Neuronal stem cell (in vitro differentiated cells): ENCODE data around the gene NRG3.

Source experiments
- DNase-seq: peaks from one replicate; pipeline ENCODE4 v3.0.0-alpha.2; 2013; ENCODE audit warnings: low spot score
- H2AFZ ChIP-seq: one replicate; pipeline ENCODE4 v1.6.1; 2013; ENCODE audit warnings: mild to moderate bottlenecking, low read length, inconsistent platforms
- H2AK5ac ChIP-seq: 2 replicates; pipeline ENCODE4 v1.6.1; 2013; ENCODE audit warnings: low read depth, mild to moderate bottlenecking, inconsistent platforms, low read length, moderate library complexity, mixed read lengths
- H2BK120ac ChIP-seq: 2 replicates; pipeline ENCODE4 v1.6.1; 2013; ENCODE audit warnings: low read depth, mild to moderate bottlenecking, inconsistent platforms, low read length, moderate library complexity, mixed read lengths
- H2BK12ac ChIP-seq: one replicate; pipeline ENCODE4 v1.6.1; 2013; ENCODE audit warnings: low read length, inconsistent platforms
- H2BK15ac ChIP-seq: 2 replicates; pipeline ENCODE4 v1.6.1; 2013; ENCODE audit warnings: mild to moderate bottlenecking, low read length, inconsistent platforms, mixed read lengths
- H2BK5ac ChIP-seq: one replicate; pipeline ENCODE4 v1.6.1; 2013; ENCODE audit warnings: inconsistent platforms, mild to moderate bottlenecking, low read length, moderate library complexity
- H3K14ac ChIP-seq: one replicate; pipeline ENCODE4 v1.6.1; 2013; ENCODE audit warnings: low read length, inconsistent platforms
- H3K18ac ChIP-seq: 2 replicates; pipeline ENCODE4 v1.6.1; 2013; ENCODE audit warnings: low read length, inconsistent platforms
- H3K23ac ChIP-seq: 2 replicates; pipeline ENCODE4 v1.6.1; 2013; ENCODE audit warnings: low read depth, mild to moderate bottlenecking, mixed read lengths, low read length, inconsistent platforms; ENCODE audit not compliant: poor library complexity
- H3K27ac ChIP-seq: replicated peaks from 3 replicates; pipeline ENCODE4 v1.5.1; 2013; ENCODE audit warnings: low read length, inconsistent platforms
- H3K27me3 ChIP-seq, 3 experiments: 2 replicates each; pipeline ENCODE4 v1.6.1; 2013; ENCODE audit warnings: low read length in 3 of 3, mild to moderate bottlenecking in 2 of 3, inconsistent platforms in 1 of 3, low read depth in 1 of 3, mixed read lengths in 1 of 3, moderate library complexity in 1 of 3; ENCODE audit not compliant: control insufficient read depth in 3 of 3, insufficient read depth in 3 of 3
- H3K36me3 ChIP-seq, 2 donors: replicated peaks in 1 of 2; 2 replicates each; pipeline ENCODE4 v1.6.1; 2013; ENCODE audit warnings: low read length in 2 of 2; ENCODE audit not compliant: control insufficient read depth in 2 of 2, insufficient read depth in 2 of 2
- H3K4ac ChIP-seq: 2 replicates; pipeline ENCODE4 v1.6.1; 2013; ENCODE audit warnings: inconsistent platforms, mild to moderate bottlenecking, low read length, moderate library complexity
- H3K4me1 ChIP-seq, 2 donors: 1 replicate in 1 of 2; 2 replicates in 1 of 2; pipeline ENCODE4 v1.6.1; 2013; ENCODE audit warnings: low read length in 2 of 2, low read depth in 1 of 2; ENCODE audit not compliant: control insufficient read depth in 2 of 2, insufficient read depth in 1 of 2
- H3K4me2 ChIP-seq: one replicate; pipeline ENCODE4 v1.6.1; 2013; ENCODE audit warnings: mild to moderate bottlenecking, low read length, inconsistent platforms; ENCODE audit not compliant: insufficient read depth, poor library complexity, severe bottlenecking
- H3K4me3 ChIP-seq, 2 donors: 2 replicates each; pipeline ENCODE4 v1.5.1; 2013; ENCODE audit warnings: low read length in 2 of 2, mild to moderate bottlenecking in 2 of 2, inconsistent platforms in 1 of 2, moderate library complexity in 1 of 2
- H3K79me1 ChIP-seq: one replicate; pipeline ENCODE4 v1.6.1; 2013; ENCODE audit warnings: low read depth, mild to moderate bottlenecking, inconsistent platforms, low read length, moderate library complexity
- H3K9ac ChIP-seq: one replicate; pipeline ENCODE4 v1.6.1; 2013; ENCODE audit warnings: mild to moderate bottlenecking, low read depth, low read length, inconsistent platforms; ENCODE audit not compliant: poor library complexity
- H3K9me3 ChIP-seq, 2 donors: replicated peaks in 1 of 2; 2 replicates each; pipeline versions ENCODE3 to v1.6.1; 2013; ENCODE audit warnings: low read length in 2 of 2, mild to moderate bottlenecking in 2 of 2, inconsistent platforms in 1 of 2, low read depth in 1 of 2, mixed read lengths in 1 of 2, moderate library complexity in 1 of 2; ENCODE audit not compliant: control insufficient read depth in 2 of 2, insufficient read depth in 1 of 2
- H4K8ac ChIP-seq: one replicate; pipeline ENCODE4 v1.6.1; 2013; ENCODE audit warnings: low read depth, mild to moderate bottlenecking, inconsistent platforms, low read length, moderate library complexity
- H4K91ac ChIP-seq: one replicate; pipeline ENCODE4 v1.6.1; 2013; ENCODE audit warnings: low read length, low read depth, mild to moderate bottlenecking, inconsistent platforms; ENCODE audit not compliant: poor library complexity
- WGBS, 2 donors: extraction: QIAGEN DNeasy Blood & Tissue Kit; methylation state at CpG; one replicate each; pipeline ENCODE4 v1.1.7; 2013; ENCODE audit warnings: missing lambda C conversion rate in 2 of 2, mixed read lengths in 1 of 2; ENCODE audit not compliant: insufficient read length in 2 of 2, insufficient replicate concordance in 1 of 2; ENCODE audit errors: extremely low coverage in 2 of 2; 5-methylcytosine and 5-hydroxymethylcytosine counted together

NRG3 gene

DNA sequence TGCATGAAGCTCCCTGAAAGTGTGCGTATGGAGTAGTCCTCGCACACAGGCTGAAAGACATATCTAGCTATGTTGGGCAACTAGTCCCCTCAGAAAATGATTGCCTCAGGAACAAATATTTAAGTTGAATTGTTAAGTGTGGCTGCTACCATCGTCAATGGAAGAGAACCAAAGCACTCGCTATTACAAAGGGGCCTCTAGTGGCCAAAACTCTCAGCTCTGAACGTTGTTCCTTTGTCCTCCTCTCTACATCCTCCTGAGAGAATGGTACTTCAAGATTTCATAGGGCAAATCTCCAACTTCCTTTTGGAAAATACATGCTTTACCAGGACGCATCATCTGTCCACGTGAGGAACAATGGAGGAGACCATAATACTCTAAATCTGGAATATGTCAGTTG lies 209.9 kb downstream of the NRG3 start:
- H4K8ac ChIP-seq: no peak overlapping the region
- no peak overlapping the region for H3K4me2 ChIP-seq
- no peak for DNase-seq
- no peaks in the 10 kb centered on the region for H3K27me3 ChIP-seq
- no peak overlapping the region for H3K23ac ChIP-seq
- no peak overlapping the region for H2AK5ac ChIP-seq
- no peaks in the 10 kb centered on the region for H3K36me3 ChIP-seq
- no peak overlapping the region for H3K27ac ChIP-seq
- H3K4me3 ChIP-seq: no peak overlapping the region
- no peak overlapping the region for H3K14ac ChIP-seq
- no peak overlapping the region for H3K18ac ChIP-seq
- no peaks in the 10 kb centered on the region for H3K9me3 ChIP-seq
- H2BK15ac ChIP-seq: no peak overlapping the region
- H2AFZ ChIP-seq: no peak overlapping the region
- no peak overlapping the region for H2BK120ac ChIP-seq
- no peak overlapping the region for H3K4ac ChIP-seq
- no peaks in the 10 kb centered on the region for H3K79me1 ChIP-seq
- no peak overlapping the region for H2BK12ac ChIP-seq
- WGBS, 2 donors: no CpG with 5 or more reads among the region's 7 CpGs
- H2BK5ac ChIP-seq: no peak overlapping the region
- peaks cover 2 to 17% of the 10 kb centered on the region in 2 donors for H3K4me1 ChIP-seq
- H3K9ac ChIP-seq: no peak overlapping the region
- H4K91ac ChIP-seq: no peak overlapping the region

DNA sequence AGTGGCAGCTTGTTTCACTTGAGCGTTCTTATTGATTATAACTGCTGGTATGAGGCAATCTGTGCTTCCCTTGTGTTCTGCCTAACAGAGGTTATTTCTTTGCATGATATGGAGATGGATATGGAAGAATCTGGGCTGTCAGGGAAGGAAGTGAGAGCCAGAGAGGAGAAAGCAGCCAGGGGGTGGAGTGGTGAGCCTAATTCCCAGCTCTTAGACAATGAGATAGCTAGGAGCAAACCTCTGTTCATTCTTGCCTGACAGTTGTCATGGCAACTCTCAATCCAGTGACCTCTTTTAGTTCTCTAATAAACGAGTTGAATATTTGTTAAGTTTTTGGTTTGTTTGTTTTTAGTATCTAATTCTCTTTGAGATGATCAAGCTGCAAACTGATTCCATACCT lies 214.3 kb downstream of the NRG3 start:
- peak overlapping the region; percentile 57 for H2AFZ ChIP-seq
- no peak overlapping the region for H2BK120ac ChIP-seq
- no peak overlapping the region for H3K4ac ChIP-seq
- no peaks in the 10 kb centered on the region for H3K36me3 ChIP-seq
- H3K9me3 ChIP-seq: no peaks in the 10 kb centered on the region
- H4K8ac ChIP-seq: no peak overlapping the region
- H3K79me1 ChIP-seq: no peaks in the 10 kb centered on the region
- H2BK5ac ChIP-seq: no peak overlapping the region
- no CpG with 5 or more reads among the region's 2 CpGs for WGBS, 2 donors
- no peak overlapping the region for H3K18ac ChIP-seq
- DNase-seq: peak; percentile 42
- H2BK12ac ChIP-seq: no peak overlapping the region
- H3K9ac ChIP-seq: no peak overlapping the region
- H3K4me1 ChIP-seq: peaks cover 3 to 25% of the 10 kb centered on the region in 2 donors
- H2BK15ac ChIP-seq: no peak overlapping the region
- H3K23ac ChIP-seq: no peak overlapping the region
- no peak overlapping the region for H3K4me3 ChIP-seq
- H4K91ac ChIP-seq: no peak overlapping the region
- no peak overlapping the region for H3K27ac ChIP-seq
- H2AK5ac ChIP-seq: no peak overlapping the region
- no peaks in the 10 kb centered on the region for H3K27me3 ChIP-seq
- H3K14ac ChIP-seq: no peak overlapping the region
- H3K4me2 ChIP-seq: no peak overlapping the region

DNA sequence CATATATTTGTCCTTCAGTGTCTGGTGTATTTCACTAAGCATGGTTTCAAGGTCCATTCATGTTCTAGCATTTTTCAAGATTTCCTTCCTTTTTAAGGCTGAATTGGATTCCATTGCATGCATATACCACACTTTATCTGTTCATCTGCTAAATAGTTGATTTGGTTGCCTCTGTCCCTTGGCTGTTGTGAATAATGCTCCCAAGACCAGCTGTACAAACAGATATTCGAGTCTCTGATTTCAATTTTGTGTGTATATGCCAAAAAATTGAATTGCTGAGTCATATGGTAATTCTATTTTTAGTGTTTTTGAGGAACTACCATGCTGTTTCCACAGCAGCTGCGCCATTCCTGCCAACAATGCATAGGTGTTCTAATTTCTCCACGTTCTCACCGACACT lies 216.4 kb downstream of the NRG3 start:
- no peak overlapping the region for H3K4me3 ChIP-seq
- no peak overlapping the region for H3K4ac ChIP-seq
- DNase-seq: no peak
- H2AFZ ChIP-seq: no peak overlapping the region
- H3K36me3 ChIP-seq: no peaks in the 10 kb centered on the region
- no peak overlapping the region for H3K18ac ChIP-seq
- no peak overlapping the region for H2BK12ac ChIP-seq
- H3K9me3 ChIP-seq: no peaks in the 10 kb centered on the region
- no peaks in the 10 kb centered on the region for H3K79me1 ChIP-seq
- no CpG with 5 or more reads among the region's 4 CpGs for WGBS, 2 donors
- no peak overlapping the region for H3K23ac ChIP-seq
- no peak overlapping the region for H4K8ac ChIP-seq
- no peak overlapping the region for H4K91ac ChIP-seq
- H2BK5ac ChIP-seq: no peak overlapping the region
- no peak overlapping the region for H3K14ac ChIP-seq
- no peaks in the 10 kb centered on the region for H3K27me3 ChIP-seq
- no peak overlapping the region for H3K4me2 ChIP-seq
- no peak overlapping the region for H2BK120ac ChIP-seq
- no peak overlapping the region for H3K27ac ChIP-seq
- no peak overlapping the region for H2AK5ac ChIP-seq
- H3K9ac ChIP-seq: no peak overlapping the region
- H2BK15ac ChIP-seq: no peak overlapping the region
- peaks cover 3 to 25% of the 10 kb centered on the region in 2 donors for H3K4me1 ChIP-seq

DNA sequence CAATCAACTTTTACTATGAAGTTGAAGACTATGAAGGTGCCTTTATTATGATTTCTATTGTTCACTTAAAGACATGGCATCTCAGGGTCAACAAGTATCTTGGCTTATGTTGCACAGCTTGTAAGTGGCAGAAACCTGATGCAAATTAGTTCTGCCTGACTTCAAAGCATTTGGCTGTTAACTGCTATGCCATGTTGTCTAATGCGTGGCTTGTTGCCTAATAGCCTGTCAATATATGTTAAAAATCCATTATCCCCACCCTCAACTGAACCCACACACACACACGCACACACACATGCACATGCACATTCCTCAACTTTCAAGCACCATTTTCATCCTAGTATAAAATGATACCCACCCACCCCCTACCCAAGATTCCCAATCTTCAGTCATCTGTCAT lies 217.1 kb downstream of the NRG3 start:
- no CpG with 5 or more reads among the region's 2 CpGs for WGBS, 2 donors
- no peak overlapping the region for H4K91ac ChIP-seq

More for the DNA sequence above, 217.1 kb downstream of the NRG3 start:
- H2BK15ac ChIP-seq: no peak overlapping the region
- no peak overlapping the region for H3K9ac ChIP-seq
- H2BK120ac ChIP-seq: no peak overlapping the region
- no peak overlapping the region for H2AK5ac ChIP-seq
- H3K27me3 ChIP-seq: no peaks in the 10 kb centered on the region
- no peak for DNase-seq
- no peak overlapping the region for H3K27ac ChIP-seq
- no peaks in the 10 kb centered on the region for H3K79me1 ChIP-seq
- no peak overlapping the region for H3K4me3 ChIP-seq
- H2AFZ ChIP-seq: no peak overlapping the region
- no peak overlapping the region for H2BK12ac ChIP-seq
- H3K9me3 ChIP-seq: no peaks in the 10 kb centered on the region
- H3K23ac ChIP-seq: no peak overlapping the region
- no peak overlapping the region for H3K4me2 ChIP-seq
- no peak overlapping the region for H4K8ac ChIP-seq
- H3K36me3 ChIP-seq: no peaks in the 10 kb centered on the region
- no peak overlapping the region for H3K14ac ChIP-seq
- no peak overlapping the region for H3K18ac ChIP-seq
- no peak overlapping the region for H3K4ac ChIP-seq
- H2BK5ac ChIP-seq: no peak overlapping the region
- peaks cover 3 to 25% of the 10 kb centered on the region in 2 donors for H3K4me1 ChIP-seq
